Gastrocnemius medialis (tissue), 4 donors: ENCODE results near the gene FANCM.

Source experiments
- CTCF ChIP-seq, 5 experiments: fragments of 450-650 bp in 3 of 5; fragments of 200-600 bp in 2 of 5; sonication (generic) in 2 of 5; IDR thresholded peaks in 4 of 5; conservative IDR thresholded peaks in 1 of 5; 1 replicate in 4 of 5; 2 replicates in 1 of 5; pipeline ENCODE4 v1.5.1; 2016 to 2019; ENCODE audit warnings: antibody characterized with exemption in 5 of 5, mild to moderate bottlenecking in 3 of 5, moderate library complexity in 3 of 5
- POLR2A ChIP-seq, 2 donors: fragments of 450-650 bp; IDR thresholded peaks; one replicate each; pipeline ENCODE4 v1.6.1; 2017; ENCODE audit warnings: antibody characterized with exemption in 2 of 2, mild to moderate bottlenecking in 2 of 2, moderate library complexity in 2 of 2

GRCh38 chr14:45246691-45247090 lies 111.0 kb downstream of the FANCM start:
- TF ChIP-seq POLR2A (IDR thresholded peaks at IDR 0.05) (no peak), CTCF (IDR thresholded peaks at IDR 0.05 in 4 of 5, conservative IDR thresholded peaks at IDR 0.05 in 1 of 5) (no peak)
